Measurements from ENCODE around the gene ETV6.

Gene ETV6

GRCh38 chr12:11849757-11850504 lies 200.5 kb downstream of the ETV6 start:
- Histone ChIP-seq H3K4me1 (ENCODE audit: low read depth, poor library complexity, severe bottlenecking) (no peaks in the 10 kb centered on the region), H3K4me2 (no peak overlapping the region), H3K79me2 (ENCODE audit: insufficient read depth, low read depth) (no peaks in the 10 kb centered on the region), H3K27ac (no peak overlapping the region), H2AFZ (ENCODE audit: low read depth) (no peak overlapping the region), H3K4me3 (IDR thresholded peaks at IDR 0.05; ENCODE audit: insufficient read depth, low read depth, low read length) (no peak overlapping the region), H3K27me3 (ENCODE audit: insufficient read depth, low read depth) (no peaks in the 10 kb centered on the region), H4K20me1 (ENCODE audit: insufficient read depth) (no peaks in the 10 kb centered on the region), H3K9ac (no peak overlapping the region), H3K36me3 (ENCODE audit: insufficient read depth) (no peaks in the 10 kb centered on the region)
- no peak for TF ChIP-seq CTCF (conservative IDR thresholded peaks at IDR 0.05; ENCODE audit: low read depth, low read length)

DNA sequence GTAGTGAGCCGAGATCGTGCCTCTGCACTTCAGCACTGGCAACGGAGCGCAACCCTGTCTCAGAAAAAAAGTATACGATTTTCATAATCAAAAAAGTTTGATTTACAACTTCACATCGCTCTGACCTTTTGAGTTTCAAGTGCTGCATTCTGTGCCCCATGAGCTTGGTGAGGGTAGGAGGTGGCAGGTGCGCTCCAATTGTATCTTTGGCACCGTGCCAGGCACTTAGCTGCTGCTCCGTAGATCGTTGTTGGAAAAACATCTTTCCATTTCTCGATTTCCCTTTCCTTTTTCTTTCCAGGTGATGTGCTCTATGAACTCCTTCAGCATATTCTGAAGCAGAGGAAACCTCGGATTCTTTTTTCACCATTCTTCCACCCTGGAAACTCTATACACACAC lies 203.7 kb downstream of the ETV6 start:
- no peak overlapping the region for H3K27ac ChIP-seq
- no peaks in the 10 kb centered on the region for H3K79me2 ChIP-seq (ENCODE audit: insufficient read depth, low read depth)
- TF ChIP-seq CTCF (conservative IDR thresholded peaks at IDR 0.05; ENCODE audit: low read depth, low read length): no peak
- no peaks in the 10 kb centered on the region for H3K27me3 ChIP-seq (ENCODE audit: insufficient read depth, low read depth)
- no peak overlapping the region for H3K4me3 ChIP-seq (IDR thresholded peaks at IDR 0.05; ENCODE audit: insufficient read depth, low read depth, low read length)
- no peak overlapping the region for H2AFZ ChIP-seq (ENCODE audit: low read depth)
- H3K9ac ChIP-seq: no peak overlapping the region
- no peaks in the 10 kb centered on the region for H4K20me1 ChIP-seq (ENCODE audit: insufficient read depth)
- no peaks in the 10 kb centered on the region for H3K4me1 ChIP-seq (ENCODE audit: low read depth, poor library complexity, severe bottlenecking)
- no peaks in the 10 kb centered on the region for H3K36me3 ChIP-seq (ENCODE audit: insufficient read depth)
- H3K4me2 ChIP-seq: no peak overlapping the region

DNA sequence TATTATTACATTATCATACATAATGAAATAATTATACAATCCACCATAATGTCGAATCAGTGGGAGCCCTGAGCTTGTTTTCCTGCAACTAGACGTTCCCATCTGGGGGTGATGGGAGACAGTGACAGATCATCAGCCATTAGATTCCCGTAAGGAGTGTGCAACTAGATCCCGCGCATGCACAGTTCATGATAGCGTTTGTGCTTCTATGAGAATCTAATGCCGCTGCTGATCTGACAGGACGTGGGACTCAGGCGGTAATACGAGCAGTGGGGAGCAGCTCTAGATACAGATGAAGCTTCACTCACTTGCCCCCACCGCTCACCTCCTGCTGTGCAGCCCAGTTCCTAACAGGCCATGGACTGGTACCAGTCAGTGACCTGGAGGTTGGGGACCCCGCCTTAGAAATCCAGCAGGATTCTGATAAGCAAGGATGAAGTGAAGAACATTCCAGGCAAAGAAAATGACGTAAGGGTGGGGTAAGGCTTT lies 204.6 kb downstream of the ETV6 start:
- Histone ChIP-seq H3K27me3 (ENCODE audit: insufficient read depth, low read depth) (no peaks in the 10 kb centered on the region), H2AFZ (ENCODE audit: low read depth) (no peak overlapping the region), H4K20me1 (ENCODE audit: insufficient read depth) (no peaks in the 10 kb centered on the region), H3K27ac (no peak overlapping the region), H3K9ac (no peak overlapping the region), H3K4me2 (no peak overlapping the region), H3K36me3 (ENCODE audit: insufficient read depth) (no peaks in the 10 kb centered on the region), H3K79me2 (ENCODE audit: insufficient read depth, low read depth) (no peaks in the 10 kb centered on the region), H3K4me1 (ENCODE audit: low read depth, poor library complexity, severe bottlenecking) (no peaks in the 10 kb centered on the region), H3K4me3 (IDR thresholded peaks at IDR 0.05; ENCODE audit: insufficient read depth, low read depth, low read length) (no peak overlapping the region)
- no peak for TF ChIP-seq CTCF (conservative IDR thresholded peaks at IDR 0.05; ENCODE audit: low read depth, low read length)

GRCh38 chr12:11855983-11856374 lies 206.5 kb downstream of the ETV6 start:
- no peaks in the 10 kb centered on the region for H4K20me1 ChIP-seq (ENCODE audit: insufficient read depth)
- no peak for TF ChIP-seq CTCF (conservative IDR thresholded peaks at IDR 0.05; ENCODE audit: low read depth, low read length)
- H3K79me2 ChIP-seq (ENCODE audit: insufficient read depth, low read depth): no peaks in the 10 kb centered on the region
- no peak overlapping the region for H3K4me2 ChIP-seq
- no peaks in the 10 kb centered on the region for H3K36me3 ChIP-seq (ENCODE audit: insufficient read depth)
- no peak overlapping the region for H2AFZ ChIP-seq (ENCODE audit: low read depth)
- no peak overlapping the region for H3K4me3 ChIP-seq (IDR thresholded peaks at IDR 0.05; ENCODE audit: insufficient read depth, low read depth, low read length)
- no peaks in the 10 kb centered on the region for H3K4me1 ChIP-seq (ENCODE audit: low read depth, poor library complexity, severe bottlenecking)
- H3K27ac ChIP-seq: no peak overlapping the region
- H3K27me3 ChIP-seq (ENCODE audit: insufficient read depth, low read depth): no peaks in the 10 kb centered on the region
- H3K9ac ChIP-seq: no peak overlapping the region

Measured in KMS-11 (cell line).